GM12891 (cell line): ENCODE data around the gene SREBF2.

Experiments
- DNase-seq: peaks from one replicate; pipeline ENCODE4 v3.0.0; 2011; ENCODE audit warnings: low spot score; ENCODE audit not compliant: insufficient read length
- FAIRE-seq: peaks from 2 replicates; lab custom pipeline; 2011; peaks lifted over from hg19 to GRCh38; lab: Jason Lieb, UNC
- PAX5 ChIP-seq: IDR thresholded peaks from 2 replicates; pipeline ENCODE4 v1.6.1; 2011; ENCODE audit warnings: low read length, moderate library complexity, mild to moderate bottlenecking; ENCODE audit not compliant: insufficient read depth, severe bottlenecking
- POLR2A ChIP-seq: IDR thresholded peaks from 2 replicates; pipeline ENCODE4 v1.6.1; 2011; ENCODE audit warnings: low read depth, low read length, control low read depth
- POLR2AphosphoS5 ChIP-seq: IDR thresholded peaks from 2 replicates; pipeline ENCODE4 v1.6.1; 2011; ENCODE audit warnings: low read depth, low read length, control low read depth
- POU2F2 ChIP-seq: IDR thresholded peaks from 2 replicates; pipeline ENCODE4 v1.6.1; 2011; ENCODE audit warnings: low read depth, mild to moderate bottlenecking, control low read depth, low read length, moderate library complexity
- SPI1 ChIP-seq: IDR thresholded peaks from 2 replicates; pipeline ENCODE4 v1.6.1; 2011; ENCODE audit warnings: low read depth, low read length, control low read depth
- TAF1 ChIP-seq: IDR thresholded peaks from 2 replicates; pipeline ENCODE4 v1.6.1; 2011; ENCODE audit warnings: low read depth, low read length, control low read depth

SREBF2 gene

GRCh38 chr22:41841085-41841712 lies 8.3 kb downstream of the SREBF2 start:
- no peak for TF ChIP-seq SPI1
- no peak for TF ChIP-seq POLR2A
- no peak for TF ChIP-seq PAX5
- no peak for TF ChIP-seq TAF1
- TF ChIP-seq POU2F2, result no peak
- no peak for TF ChIP-seq POLR2AphosphoS5
- FAIRE-seq (no peak), DNase-seq (no peak)

- no peak for DNase-seq
- TF ChIP-seq PAX5 (no peak), TAF1 (no peak), POLR2A (no peak), SPI1 (no peak), POU2F2 (no peak), POLR2AphosphoS5 (no peak)
- no peak for FAIRE-seq
These were observed 10.4 kb downstream of the SREBF2 start for GRCh38 chr22:41842996-41843970.

DNA sequence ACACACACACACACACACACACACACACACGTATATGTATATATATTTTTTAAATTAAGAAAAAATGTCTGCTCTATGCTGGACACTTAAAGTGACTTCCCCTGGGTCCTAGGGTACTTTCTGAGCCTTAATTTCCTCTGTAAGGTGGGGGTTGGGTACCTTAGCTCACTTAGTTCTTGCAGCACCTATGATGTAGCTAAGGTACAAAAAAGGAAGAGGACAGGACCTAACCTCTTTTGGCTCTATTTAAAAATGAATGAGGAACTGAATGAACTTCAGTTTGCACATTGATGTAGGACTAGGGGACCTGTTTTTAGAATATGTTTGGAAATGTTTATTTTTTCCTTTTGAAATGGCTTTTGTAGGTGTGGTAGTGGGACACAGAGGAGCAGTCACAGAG lies 11.1 kb downstream of the SREBF2 start:
- FAIRE-seq, result no peak
- TF ChIP-seq SPI1 (peak; percentile 42), PAX5 (no peak), POU2F2 (no peak), POLR2A (no peak)
- no peak for DNase-seq

GRCh38 chr22:41844513-41844912 lies 11.6 kb downstream of the SREBF2 start:
- FAIRE-seq, result no peak
- no peak for TF ChIP-seq POLR2AphosphoS5
- TF ChIP-seq TAF1, result no peak
- TF ChIP-seq SPI1, result no peak
- no peak for TF ChIP-seq POLR2A
- no peak for TF ChIP-seq PAX5
- TF ChIP-seq POU2F2, result no peak
- DNase-seq, result no peak

DNA sequence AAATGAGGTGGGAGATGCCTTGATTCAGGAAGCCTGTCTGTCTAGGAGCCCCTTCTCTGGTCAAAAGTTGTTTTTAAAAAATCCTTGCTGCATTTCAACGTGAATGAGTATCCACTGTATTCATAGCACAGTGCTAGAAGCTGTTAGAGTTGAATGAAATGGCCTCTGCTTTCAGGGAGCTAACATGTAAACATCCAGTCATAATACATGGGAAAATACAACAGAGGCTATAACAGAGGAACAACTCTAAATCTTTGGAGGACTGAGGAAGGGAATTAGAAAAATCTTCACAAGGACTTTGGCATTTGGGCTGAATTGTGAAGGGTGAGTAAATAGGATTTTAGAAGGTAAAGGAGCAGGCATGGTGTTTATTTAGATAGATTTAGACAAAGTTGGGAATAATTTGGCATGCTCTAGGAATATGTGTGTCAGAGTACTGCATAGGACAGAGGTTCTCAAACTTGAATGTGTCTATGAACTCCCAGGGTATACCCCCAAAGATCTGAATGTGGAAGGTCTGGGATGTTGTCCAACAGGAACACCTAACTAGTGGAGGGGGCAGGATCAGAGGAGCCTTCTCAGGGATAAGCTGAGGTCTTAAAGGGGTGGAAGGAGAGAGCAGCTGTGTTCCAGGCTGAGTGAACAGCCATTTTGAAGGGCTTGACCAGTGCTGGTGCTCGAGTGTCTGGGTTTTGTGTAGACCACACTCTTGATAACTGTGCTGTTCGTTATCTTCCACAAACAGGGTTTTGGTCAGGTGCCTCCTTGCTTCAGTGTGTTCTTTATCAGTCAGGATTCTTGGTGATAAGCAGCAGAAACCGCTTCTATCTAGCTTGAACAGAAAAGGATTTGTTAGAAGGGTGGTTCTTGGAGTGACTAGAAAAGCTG lies 12.7 kb downstream of the SREBF2 start:
- FAIRE-seq (no peak), DNase-seq (no peak)
- TF ChIP-seq SPI1 (no peak), POLR2AphosphoS5 (no peak), POU2F2 (no peak), PAX5 (no peak), TAF1 (no peak), POLR2A (no peak)

DNA sequence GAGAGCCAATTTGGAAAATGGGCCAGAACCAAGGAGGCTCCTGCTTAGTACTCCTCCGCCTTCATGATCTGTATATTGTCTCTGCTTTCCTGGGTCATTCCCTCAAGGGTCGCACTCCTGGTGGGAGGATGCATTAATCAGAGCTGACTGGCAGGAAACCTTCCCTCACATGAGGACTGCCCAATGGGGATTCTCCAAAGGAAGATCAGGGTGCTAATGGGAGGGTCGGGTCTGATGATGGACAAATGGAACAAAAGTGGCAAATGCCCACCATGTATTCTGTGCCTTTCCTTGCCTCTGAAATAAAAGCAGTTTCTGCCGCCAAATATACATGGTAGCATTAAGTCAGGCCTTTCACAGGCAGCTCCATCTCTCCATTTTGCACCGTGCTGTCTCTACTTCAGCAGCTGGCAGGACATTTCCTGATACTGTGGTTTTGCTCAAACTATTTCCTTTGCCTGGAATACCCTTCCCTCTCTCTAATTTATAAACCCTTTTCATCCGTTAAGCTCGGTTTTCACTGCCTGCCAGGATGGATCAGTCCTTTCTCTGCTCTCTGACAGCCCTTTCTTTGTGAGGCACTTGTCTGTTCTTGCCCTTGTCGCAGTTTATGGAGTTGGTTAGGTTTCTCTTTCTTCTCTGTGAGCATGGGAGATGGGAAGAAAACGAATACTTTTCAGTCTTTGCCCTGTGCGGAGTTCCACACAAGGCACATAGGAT lies 13.5 kb downstream of the SREBF2 start:
- FAIRE-seq (no peak), DNase-seq (no peak)
- TF ChIP-seq PAX5 (no peak), POLR2AphosphoS5 (no peak)

GRCh38 chr22:41847300-41847699 lies 14.4 kb downstream of the SREBF2 start:
- no peak for FAIRE-seq
- DNase-seq, result no peak
- TF ChIP-seq SPI1 (no peak), POLR2A (no peak), TAF1 (no peak), POU2F2 (no peak), POLR2AphosphoS5 (no peak)

- no peak for TF ChIP-seq SPI1
- TF ChIP-seq POLR2A, result no peak
- TF ChIP-seq TAF1, result no peak
- no peak for TF ChIP-seq POLR2AphosphoS5
- no peak for TF ChIP-seq POU2F2
- no peak for TF ChIP-seq PAX5
- DNase-seq (no peak), FAIRE-seq (peak; percentile 84)
These were observed 15.6 kb downstream of the SREBF2 start for GRCh38 chr22:41848468-41848867.

- DNase-seq, result no peak
- no peak for FAIRE-seq
- no peak for TF ChIP-seq POLR2AphosphoS5
- TF ChIP-seq SPI1, result no peak
- TF ChIP-seq POLR2A, result no peak
- no peak for TF ChIP-seq TAF1
- no peak for TF ChIP-seq PAX5
- TF ChIP-seq POU2F2, result no peak
These were observed 23.6 kb downstream of the SREBF2 start for GRCh38 chr22:41856469-41856868.
